Measurements from ENCODE around the gene CDC42BPB.

The CDC42BPB gene

DNA sequence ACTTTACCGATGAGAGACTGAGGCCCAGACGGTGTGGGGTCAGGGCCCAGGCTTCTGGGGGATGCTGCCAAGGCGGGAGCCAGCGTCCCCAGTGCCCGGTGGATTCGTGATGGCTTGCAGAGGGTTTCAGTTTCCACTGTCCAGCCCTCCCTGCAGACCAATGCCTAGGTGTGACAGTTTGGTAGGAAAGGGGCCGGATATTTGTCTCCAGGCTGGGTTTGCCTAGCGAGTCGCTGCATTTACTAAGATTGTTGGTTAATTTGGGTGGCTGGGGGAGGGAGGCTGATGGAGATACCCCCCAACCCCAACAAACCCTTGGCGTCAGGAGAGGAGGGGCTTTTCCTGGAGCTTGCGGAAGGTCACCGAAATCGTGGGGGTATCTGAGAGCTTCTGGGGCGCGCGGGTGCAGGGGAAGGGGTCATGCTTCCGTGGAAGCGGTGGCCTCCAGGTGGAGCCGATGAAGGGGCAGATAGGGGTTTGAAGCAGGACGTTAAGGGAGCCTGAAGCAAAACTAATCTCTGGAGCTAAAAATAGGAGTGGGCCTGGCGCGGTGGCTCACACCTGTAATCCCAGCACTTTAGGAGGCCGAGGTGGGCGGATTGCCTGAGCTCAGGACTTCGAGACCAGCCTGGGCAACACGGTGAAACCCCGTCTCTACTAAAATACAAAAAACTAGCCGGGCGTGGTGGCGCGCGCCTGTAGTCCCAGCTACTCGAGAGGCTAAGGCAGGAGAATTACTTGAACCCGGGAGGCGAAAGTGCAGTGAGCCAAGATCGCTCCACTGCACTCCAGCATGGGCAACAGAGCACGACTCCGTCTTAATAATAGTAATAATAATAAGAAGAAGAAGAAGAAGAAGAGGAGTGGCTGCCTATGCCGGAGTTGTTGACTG is 1.1 kb upstream of the CDC42BPB start:
- ChIA-PET CTCF (interaction anchor here (0.6 to 1.1 kb wide), 2 partner anchors 16 to 20 kb away, joined by 3 read pairs; no protein-coding TSS in a partner anchor), POLR2A (no interaction called here)
- Histone ChIP-seq H3K9me3 (ENCODE audit: control insufficient read depth, insufficient read depth, low read depth, low read length) (no peaks in the 10 kb centered on the region), H3K36me3 (ENCODE audit: control insufficient read depth in 2 of 2, insufficient read depth in 1 of 2, low read length in 2 of 2) (no peaks in the 10 kb centered on the region), H3K4me3 (ENCODE audit: low read depth, low read length) (peak overlapping the region; percentile 66), H3K27ac (ENCODE audit: extremely low read depth, low read depth, low read length) (no peak overlapping the region; the same call in 1 of the 2 replicates), H3K4me1 (ENCODE audit: control insufficient read depth, insufficient read depth, low read length) (peaks cover 9% of the 10 kb centered on the region; the same call in 1 of the 2 replicates)
- TF ChIP-seq MYNN (tag by site-specific recombination; IDR thresholded peaks at IDR 0.05; ENCODE audit: borderline replicate concordance) (no peak), KLF8 (tag by site-specific recombination; IDR thresholded peaks at IDR 0.05) (no peak; the same call in 1 of the 2 replicates), ZBTB7A (tag by site-specific recombination; IDR thresholded peaks at IDR 0.05; ENCODE audit: low read depth) (no peak), ZNF426 (tag by site-specific recombination; IDR thresholded peaks at IDR 0.05) (no peak), EGR2 (tag by site-specific recombination; IDR thresholded peaks at IDR 0.05; ENCODE audit: low read depth) (no peak), ZBTB21 (tag by site-specific recombination; IDR thresholded peaks at IDR 0.05) (no peak), ZNF174 (tag by site-specific recombination; IDR thresholded peaks at IDR 0.05) (no peak)

DNA sequence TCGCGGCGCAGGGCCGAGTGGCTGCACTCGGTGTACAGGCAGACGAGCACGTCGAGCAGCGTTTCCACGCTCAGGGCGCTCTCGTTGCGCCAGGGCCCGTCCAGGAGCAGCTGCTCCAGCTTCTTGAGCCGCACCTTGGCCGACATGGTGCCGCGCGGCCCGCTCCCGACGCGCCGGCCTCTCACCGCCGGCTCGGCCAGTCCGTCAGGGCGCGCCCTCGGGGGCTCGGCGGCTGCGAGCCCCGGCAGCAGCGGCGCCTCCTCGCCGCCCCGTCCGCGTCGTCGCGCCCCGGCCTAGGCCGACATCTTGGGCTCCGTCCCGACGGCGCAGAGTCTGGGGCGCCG is 349 bp downstream of the CDC42BPB start:
- TF ChIP-seq ZNF335 (tag by site-specific recombination; conservative IDR thresholded peaks at IDR 0.05) (peak; percentile 20; the same call in 1 of the 2 replicates), ZIC2 (tag by site-specific recombination; IDR thresholded peaks at IDR 0.05) (no peak), ZNF626 (tag by site-specific recombination; IDR thresholded peaks at IDR 0.05) (no peak), ZBTB8A (tag by site-specific recombination; IDR thresholded peaks at IDR 0.05) (peak; percentile 37; the same call in 1 of the 2 replicates), KLF8 (tag by site-specific recombination; IDR thresholded peaks at IDR 0.05) (0 out of 2 replicates have a peak, but pooled peaks have one; percentile 34), TRIM28 (IDR thresholded peaks at IDR 0.05; ENCODE audit: borderline replicate concordance, low read length) (no peak), YY1 (tag by site-specific recombination; IDR thresholded peaks at IDR 0.05) (0 out of 2 replicates have a peak, but pooled peaks have one; percentile 25), SETDB1 (IDR thresholded peaks at IDR 0.05; ENCODE audit: insufficient read length, low read length) (no peak), ZNF530 (tag by site-specific recombination; IDR thresholded peaks at IDR 0.05; ENCODE audit: low read depth) (no peak), ZNF785 (tag by site-specific recombination; IDR thresholded peaks at IDR 0.05) (0 out of 2 replicates have a peak, but pooled peaks have one; percentile 38), SP3 (tag by site-specific recombination; IDR thresholded peaks at IDR 0.05) (no peak), ZBTB20 (tag by site-specific recombination; IDR thresholded peaks at IDR 0.05) (0 out of 2 replicates have a peak, but pooled peaks have one; percentile 25)
- TF ChIP-seq, protein P1, sequence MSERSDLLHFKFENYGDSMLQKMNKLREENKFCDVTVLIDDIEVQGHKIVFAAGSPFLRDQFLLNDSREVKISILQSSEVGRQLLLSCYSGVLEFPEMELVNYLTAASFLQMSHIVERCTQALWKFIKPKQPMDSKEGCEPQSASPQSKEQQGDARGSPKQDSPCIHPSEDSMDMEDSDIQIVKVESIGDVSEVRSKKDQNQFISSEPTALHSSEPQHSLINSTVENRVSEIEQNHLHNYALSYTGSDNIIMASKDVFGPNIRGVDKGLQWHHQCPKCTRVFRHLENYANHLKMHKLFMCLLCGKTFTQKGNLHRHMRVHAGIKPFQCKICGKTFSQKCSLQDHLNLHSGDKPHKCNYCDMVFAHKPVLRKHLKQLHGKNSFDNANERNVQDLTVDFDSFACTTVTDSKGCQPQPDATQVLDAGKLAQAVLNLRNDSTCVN (tag by site-specific recombination; optimal IDR thresholded peaks at IDR 0.05) = peak; percentile 91
- TF ChIP-seq, protein P2, sequence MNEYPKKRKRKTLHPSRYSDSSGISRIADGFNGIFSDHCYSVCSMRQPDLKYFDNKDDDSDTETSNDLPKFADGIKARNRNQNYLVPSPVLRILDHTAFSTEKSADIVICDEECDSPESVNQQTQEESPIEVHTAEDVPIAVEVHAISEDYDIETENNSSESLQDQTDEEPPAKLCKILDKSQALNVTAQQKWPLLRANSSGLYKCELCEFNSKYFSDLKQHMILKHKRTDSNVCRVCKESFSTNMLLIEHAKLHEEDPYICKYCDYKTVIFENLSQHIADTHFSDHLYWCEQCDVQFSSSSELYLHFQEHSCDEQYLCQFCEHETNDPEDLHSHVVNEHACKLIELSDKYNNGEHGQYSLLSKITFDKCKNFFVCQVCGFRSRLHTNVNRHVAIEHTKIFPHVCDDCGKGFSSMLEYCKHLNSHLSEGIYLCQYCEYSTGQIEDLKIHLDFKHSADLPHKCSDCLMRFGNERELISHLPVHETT (tag by site-specific recombination; IDR thresholded peaks at IDR 0.05) = no peak
- TF ChIP-seq, protein P3, sequence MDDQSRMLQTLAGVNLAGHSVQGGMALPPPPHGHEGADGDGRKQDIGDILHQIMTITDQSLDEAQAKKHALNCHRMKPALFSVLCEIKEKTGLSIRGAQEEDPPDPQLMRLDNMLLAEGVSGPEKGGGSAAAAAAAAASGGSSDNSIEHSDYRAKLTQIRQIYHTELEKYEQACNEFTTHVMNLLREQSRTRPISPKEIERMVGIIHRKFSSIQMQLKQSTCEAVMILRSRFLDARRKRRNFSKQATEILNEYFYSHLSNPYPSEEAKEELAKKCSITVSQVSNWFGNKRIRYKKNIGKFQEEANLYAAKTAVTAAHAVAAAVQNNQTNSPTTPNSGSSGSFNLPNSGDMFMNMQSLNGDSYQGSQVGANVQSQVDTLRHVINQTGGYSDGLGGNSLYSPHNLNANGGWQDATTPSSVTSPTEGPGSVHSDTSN (CRISPR knock-in tag; IDR thresholded peaks at IDR 0.05) = no peak
- H3K36me3 ChIP-seq (ENCODE audit: control insufficient read depth in 2 of 2, insufficient read depth in 1 of 2, low read length in 2 of 2) = no peaks in the 10 kb centered on the region
- H3K4me1 ChIP-seq (ENCODE audit: control insufficient read depth, insufficient read depth, low read length) = peaks cover 9% of the 10 kb centered on the region; the same call in 1 of the 2 replicates
- CTCF ChIA-PET = interaction anchor here (1.4 kb wide), 1 partner anchor 18 kb away, joined by 4 read pairs; no protein-coding TSS in a partner anchor
- H3K9me3 ChIP-seq (ENCODE audit: control insufficient read depth, insufficient read depth, low read depth, low read length) = no peaks in the 10 kb centered on the region
- POLR2A ChIA-PET = interaction anchor here (0.7 to 0.9 kb wide), 2 partner anchors 13 to 81 kb away, joined by 3 to 4 read pairs; no protein-coding TSS in a partner anchor
- peak overlapping the region; percentile 92 for H3K27ac ChIP-seq (ENCODE audit: extremely low read depth, low read depth, low read length)
- peak overlapping the region; percentile 97 for H3K4me3 ChIP-seq (ENCODE audit: low read depth, low read length)
